RCC 7860 (cell line): ENCODE data around the gene ZBTB7A.

Source experiments
- DNase-seq: peaks from one replicate; pipeline ENCODE4 v3.0.0-alpha.2; 2015; ENCODE audit warnings: low spot score
- FAIRE-seq: peaks from 2 replicates; lab custom pipeline; 2012; peaks lifted over from hg19 to GRCh38; lab: Jason Lieb, UNC

The ZBTB7A gene

DNA sequence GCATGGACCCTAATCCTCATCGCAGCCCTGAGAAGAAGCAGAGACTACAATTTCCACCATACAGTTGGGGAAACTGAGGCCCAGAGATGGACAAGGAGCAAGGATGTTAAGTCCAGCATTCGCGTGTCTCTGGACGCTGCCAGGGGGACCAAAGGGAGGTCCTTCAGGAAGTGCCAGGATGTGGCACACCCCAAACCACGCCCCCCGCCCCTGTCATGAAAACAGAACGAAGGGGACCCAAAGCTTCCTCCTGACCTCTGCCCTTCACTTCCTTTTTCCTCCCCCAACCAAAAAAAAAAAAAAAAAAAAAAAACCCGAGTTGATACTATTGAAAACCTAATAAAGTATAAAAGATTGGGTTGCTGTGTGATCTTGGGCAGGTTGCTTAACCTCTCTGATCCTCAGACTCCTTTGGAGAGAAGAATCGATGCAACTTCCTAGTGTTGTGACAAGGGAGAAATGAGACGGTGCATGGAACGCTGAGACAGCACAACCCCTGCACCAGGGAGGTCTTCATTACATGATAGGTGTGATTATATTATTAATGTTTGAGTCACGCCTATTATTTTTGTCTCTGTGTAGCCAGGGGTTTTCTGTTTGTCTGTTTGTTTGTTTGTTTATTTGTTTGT lies 2.7 kb upstream of the ZBTB7A start:
- no peak for DNase-seq
- no peak for FAIRE-seq

DNA sequence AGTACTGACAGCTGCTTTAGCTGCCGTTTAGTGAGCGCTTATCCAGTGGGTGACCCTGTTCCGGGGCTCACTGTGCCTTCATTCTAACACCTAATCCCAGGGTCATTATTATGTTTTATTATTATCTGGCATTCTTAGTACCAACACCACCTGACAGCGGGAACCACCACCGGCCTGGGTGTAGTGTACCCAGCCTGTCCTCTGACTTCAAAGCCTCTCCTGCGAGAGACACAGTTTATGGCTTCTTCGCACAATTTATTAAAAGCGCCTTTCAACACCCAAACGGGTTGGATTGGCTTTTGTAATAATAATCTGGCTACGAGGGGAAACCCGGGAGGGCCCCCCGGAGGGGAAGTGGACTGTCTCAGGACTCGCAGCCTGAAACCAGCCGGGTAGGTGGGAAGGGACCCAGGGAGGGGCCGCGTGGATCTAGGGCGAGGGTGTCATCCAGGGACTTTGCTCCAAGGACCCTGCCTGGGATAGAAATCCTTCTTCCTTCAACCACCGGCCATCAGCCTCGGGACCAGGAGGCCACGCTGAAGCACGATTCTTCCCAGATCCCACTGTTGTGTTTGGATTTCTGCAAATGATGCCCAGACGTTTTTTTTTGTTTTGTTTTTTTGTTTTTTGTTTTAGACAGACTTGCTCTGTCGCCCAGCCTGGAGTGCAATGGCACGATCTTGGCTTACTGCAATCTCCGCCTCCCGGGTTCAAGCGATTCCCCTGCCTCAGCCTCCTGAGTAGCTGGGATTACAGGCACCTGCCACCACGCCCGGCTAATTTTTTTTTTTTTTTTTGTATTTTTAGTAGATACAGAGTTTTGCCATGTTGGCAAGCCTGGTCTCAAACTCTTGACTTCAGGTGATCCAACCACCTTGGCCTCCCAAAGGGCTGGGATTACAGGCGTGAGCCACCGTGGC lies 1.6 kb upstream of the ZBTB7A start:
- FAIRE-seq (no peak), DNase-seq (no peak)

DNA sequence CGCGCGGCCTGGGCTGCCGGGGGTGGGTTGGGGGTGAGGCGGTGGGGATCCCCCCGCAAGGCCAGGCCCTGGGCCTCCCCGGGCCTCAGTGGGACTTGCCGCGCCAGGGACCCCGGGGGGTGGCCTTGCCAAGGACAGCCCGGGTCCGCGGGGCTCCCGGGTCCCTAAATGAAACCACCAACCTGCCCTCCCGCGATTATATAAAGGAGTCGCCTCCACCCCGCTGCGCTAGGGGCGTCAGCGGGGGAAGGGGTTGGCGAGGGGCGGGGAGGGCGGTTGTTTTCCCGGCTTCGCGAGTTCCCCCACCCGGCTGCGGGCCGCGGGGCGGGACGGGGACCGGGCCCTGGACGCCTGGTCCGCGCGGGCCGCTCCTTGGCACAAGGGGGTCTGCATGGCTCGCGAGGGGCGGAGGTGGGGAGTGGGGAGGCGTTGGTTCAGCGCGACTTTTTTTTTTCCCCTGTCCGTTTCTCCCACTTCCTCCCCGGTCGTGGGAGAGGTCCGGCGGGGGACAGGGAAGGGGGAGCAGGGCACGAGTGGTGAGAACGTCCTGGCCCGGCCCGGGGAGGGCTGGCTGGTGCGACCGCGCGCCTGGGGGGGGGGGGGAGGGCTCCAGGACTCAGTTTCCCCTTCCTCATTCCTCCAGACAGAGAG lies 822 bp upstream of the ZBTB7A start:
- no peak for FAIRE-seq
- DNase-seq = no peak

DNA sequence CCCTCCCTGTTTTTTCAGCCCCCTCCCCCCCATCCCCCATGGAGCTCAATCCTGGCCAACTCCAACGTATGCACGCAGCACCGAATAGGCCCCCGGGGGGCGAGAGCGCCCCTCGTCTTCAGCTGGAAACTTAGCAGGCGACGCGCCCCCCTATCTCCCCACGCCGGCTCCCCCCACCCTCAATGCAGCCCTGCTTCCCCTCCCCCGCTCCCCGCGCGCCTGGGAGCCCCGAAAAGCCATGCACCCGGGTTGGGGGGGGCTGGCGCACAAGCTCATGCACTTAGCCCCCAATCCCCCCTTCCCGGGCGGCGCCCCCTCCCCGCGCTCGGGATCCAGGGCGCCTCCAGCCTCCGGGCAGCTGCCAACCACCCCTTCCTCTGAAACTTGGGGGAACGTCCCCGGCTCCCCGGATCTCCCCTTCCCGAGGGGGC lies 508 bp downstream of the ZBTB7A start:
- no peak for FAIRE-seq
- DNase-seq = no peak

DNA sequence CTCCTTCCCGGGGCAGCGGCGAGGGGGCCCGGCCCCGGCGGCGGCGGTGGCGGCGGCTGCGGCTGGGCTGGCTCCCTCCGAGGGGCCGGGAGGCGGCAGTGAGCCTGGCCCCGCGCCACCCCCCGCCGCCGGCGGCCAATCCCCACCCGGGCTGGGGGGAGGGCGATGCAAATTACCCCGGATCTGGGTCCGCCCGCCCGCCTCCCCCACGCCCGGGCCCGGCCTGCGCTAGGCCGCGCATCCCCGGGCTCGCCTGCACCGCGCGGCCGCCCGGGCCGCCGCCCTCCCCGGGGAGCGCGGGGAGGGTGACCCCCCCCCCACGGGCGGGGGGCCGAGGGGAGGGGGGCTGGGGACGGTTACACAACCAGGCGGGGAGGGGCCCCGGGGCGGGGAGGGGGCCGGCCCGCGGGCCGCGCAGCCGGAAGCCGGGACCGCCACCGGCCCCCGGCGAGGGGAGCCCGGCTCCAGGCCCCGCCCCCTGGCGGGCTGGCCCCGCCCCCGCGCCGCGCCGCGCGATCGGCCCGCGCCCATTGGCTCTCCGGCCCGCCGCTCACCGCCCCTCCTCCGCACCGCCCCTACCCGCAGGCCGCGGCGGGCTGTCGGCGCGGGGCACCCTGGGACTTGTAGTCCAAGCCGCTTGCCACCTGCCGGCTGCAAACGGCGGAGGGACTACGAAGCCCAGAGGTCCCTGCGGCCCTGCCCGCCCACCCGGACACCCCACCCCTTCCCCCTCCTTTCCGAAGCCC lies 1.1 kb downstream of the ZBTB7A start:
- DNase-seq (peak; percentile 89), FAIRE-seq (no peak)

DNA sequence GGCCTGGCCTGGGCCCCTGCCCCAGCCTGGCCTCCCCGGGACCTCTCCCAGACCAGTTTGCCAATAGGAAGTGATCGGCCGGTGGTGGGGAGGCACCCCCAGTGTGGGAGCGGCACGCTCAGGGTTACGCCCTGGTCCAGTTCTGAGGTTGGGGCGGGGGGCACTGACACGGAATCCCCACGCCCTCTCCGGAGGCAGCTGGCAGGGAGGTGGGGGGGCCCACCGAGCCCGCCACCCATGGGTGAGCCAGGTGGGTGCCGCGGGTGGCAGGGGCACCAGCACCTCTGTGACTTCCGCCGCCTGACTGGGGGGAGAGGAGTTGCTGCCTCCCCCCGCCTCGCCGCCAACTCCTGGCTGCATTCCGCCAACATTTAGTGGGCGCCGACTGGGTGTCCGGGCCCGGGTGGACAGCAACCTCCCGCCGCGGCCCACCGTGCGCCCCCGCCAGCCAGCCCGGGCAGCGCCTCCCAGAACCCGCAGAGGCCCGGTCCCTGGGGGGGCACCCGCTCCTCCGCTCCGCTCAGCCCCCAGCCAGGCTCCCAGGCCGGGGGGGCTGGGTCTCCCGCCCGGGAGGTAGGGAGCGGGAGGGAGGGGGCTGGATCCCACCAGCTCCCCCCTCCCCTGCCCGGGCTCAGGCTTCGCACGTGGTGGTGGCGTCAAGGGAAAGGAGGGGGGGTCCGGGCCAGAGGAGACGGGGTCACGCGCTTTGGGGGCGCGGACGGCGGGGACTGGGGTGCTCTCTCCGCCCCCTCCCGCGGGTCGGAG lies 2.0 kb downstream of the ZBTB7A start:
- FAIRE-seq (no peak), DNase-seq (no peak)

DNA sequence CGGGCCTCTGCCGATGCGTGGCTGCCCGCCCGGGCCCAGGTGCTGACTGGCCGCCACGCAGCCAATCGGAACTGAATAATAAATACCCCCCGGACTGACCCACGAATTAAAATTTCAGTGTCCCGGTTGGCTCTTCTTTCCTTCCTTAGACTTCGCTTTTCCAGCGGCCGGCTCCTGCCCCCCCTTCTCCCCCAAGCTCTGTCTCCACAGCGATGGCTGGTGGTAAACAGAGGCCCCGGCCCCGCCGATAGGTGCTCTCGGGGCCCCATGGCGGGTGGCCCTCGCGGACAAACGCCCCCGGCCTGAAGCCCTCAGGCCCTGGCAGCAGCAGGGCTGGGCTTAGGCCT lies 2.6 kb downstream of the ZBTB7A start:
- DNase-seq = no peak
- FAIRE-seq = no peak

DNA sequence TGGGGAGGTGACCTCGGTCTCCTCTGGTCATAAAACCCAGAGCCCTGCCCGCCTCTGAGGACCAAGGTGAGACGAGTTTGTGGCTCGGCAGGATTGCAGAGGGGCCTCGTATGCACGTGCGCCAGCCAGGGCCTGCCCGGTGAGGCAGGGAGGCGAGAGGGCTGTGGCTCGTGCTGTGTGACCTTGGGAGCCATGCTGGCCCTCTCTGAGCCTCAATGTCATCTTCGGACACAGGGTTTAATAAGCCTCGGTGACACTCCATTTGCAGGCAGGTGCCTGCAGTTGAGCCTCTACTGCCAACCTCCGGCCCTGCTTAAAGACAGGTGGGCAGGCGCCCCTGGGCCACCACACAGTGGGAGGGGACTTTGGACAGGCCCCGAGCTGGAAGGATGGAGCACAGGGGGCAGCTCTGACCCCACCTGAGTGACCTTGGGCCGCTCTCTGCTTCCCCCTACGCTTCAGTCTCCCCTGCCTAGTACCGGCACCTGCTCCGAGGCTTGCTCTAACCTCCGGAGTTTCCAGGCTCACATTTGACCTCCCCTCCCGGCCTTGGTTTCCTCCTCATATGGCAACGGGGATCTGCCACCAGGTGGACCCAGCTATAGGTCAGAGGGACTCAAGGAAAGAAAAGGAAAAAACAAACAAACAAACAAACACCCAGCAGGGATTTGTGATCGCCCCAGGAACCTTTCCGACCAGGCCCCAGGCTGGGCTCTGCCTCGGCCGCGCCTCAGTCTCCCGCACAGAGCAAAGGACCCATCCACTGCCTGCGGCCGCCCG lies 3.1 kb downstream of the ZBTB7A start:
- no peak for FAIRE-seq
- no peak for DNase-seq

DNA sequence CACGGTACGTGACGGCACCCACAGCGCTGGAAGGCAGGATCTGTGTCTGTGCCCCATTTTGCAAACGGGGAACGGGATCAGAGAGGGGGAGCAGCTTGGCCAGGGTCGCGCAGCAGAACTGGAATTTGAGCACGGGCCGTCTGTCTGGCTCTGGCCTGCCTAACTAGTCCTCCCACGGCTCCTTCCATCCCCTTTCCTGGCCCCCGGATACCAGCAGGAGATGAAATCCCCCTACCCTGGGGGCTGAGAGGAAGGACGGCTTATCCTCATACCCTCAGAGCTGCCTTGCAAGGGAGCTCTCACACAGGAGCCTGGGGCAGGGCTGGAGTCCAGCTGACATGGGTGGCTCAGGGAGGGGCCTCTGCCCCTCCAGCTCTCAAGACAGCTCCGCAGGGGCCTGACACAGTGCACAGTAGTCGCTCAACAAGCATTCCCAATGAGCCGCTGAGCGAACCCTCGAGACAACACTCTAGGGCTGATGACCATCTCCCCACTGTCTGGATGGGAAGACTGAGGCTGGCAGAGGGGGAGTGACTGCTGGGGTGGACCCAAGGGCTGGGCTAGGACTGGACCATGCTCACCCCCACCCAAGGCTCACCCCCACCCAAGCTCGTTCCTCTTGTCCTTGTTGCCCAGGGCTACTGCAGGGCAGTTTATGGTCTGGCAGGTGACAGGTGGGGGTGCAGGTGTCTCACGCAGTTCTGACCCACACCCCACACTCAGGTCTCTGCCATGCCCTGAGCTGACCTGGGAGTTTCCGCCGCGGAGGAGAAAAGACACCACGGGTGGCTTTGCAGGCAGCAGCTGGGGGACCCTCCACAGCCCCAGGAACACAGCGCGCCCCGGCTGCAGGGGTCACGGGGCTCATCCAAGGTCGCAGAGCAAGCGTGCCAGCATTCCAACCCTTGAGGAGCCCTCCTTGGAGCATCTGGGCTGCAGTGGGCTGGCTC lies 4.0 kb downstream of the ZBTB7A start:
- no peak for FAIRE-seq
- DNase-seq = no peak

DNA sequence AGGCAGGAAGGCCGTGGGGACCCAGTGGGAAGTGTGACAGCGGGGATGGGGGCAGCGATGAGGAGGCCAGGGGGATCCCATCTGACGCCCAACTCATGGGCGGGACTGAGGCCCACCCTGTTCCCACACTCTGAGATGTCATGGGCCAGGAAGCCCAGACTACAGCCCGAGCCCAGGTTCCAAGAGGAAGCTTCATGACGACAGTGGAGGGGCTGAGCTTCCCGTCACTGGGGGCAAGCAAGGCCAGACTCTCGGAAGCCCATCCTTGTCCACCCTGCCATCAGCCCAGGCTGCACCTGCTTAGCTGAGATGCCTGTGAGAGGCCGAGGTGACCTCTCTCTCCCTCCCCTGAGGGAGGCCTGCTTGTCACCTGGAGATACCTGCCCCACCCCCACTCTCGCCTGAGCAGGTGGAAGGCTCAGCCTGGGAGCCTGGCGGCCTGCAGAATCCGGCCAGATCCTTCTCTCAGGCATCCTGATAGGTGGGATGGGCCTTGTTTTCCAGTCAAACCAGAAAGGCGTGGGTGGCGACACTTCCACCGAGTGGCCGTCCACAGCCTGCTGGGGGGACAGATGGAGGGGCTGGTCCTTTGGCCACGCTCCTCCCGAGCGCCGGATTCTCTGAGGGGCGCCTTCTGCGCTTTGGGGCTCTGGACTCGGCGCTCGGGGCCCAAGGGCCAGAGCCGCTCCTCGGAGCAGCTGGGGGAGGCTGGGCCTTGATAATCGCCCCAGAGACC lies 4.8 kb downstream of the ZBTB7A start:
- DNase-seq (no peak), FAIRE-seq (no peak)

DNA sequence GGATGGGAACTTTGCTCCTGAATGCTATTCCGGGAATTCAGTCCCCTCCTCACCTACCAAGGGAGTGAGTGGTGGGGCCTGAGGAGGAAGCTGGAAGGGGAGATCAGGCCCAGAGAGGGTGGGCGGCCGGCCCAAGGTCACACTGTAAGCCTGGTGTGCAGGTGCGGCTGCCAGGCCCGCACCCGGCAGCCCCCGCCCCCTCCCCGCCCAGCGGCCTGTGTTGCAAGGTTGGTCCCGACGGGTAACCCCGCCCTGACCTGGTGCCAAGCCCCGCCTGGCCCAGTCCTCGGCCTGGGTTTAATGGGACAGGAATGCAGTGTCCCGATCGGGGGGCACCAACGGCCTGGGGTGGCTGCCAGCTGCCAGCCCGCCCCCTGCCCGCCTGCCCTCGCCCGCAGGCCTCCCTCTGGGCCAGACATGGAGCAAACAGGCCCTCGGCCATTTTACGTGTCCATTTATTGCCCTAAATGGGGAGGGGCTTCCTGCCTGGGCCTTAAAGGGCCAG lies 5.5 kb downstream of the ZBTB7A start:
- DNase-seq = no peak
- no peak for FAIRE-seq

DNA sequence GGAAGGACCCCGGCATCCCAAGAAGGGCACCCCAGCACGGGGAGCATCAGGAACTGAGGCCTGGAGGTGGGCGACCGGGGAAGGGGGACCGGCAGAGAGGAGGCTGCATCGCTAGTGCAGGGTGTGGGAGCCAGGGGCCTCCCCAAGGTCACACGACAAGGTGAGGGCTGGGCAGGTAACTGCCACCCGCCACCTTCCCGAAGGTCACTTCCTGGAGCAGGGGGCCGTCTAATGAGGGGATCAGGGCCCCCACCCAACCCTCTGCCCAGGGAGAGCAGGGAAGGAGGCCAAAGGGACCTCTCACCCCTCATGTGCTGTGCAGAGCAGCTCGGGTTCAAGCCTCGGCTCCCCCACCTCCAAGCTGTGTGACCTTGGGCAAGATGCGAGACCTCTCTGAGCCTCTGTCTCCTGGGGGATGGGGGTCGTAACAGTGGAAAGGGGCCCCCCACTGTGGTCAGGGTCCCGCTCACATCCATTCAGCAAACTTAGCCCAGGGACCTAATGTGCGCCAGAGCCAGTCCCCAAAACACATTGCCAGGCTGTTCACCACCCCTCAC lies 6.0 kb downstream of the ZBTB7A start:
- DNase-seq = no peak
- FAIRE-seq = no peak

DNA sequence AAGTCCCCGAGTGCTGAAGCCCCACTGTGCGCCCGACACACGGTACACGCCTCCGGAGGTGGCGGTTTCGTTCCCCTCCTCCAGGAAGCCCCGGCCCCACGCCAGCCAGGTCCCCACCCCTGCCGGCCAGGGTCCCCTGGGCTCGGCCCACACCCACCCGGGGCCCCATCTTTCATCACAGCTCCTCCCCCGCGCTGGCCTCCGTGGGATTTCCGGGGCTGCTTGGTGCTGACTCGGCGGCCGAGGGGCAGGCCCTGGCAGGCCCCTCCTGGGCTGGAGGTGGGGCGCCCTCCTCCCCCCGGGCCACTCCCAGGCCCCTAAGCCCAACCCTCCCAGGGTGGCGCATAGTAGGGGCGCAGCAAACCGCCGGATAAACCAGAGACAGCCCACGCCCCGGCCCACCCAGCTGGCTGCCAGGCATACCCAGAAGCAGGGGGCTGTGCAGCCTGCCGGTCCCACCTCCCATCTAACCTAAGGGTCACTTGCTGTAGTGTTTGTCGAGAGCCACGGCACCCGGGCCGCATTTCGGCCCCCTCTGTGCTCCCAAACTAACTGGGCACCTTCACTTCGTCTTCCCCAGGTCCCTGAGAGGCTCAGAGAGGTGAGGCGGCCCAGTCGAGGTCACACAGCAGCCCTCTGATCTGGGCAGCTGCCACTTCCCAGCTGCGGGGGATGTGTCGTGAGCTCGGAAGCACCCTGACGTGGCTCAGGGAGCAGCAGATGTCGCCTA lies 6.6 kb downstream of the ZBTB7A start:
- DNase-seq (no peak), FAIRE-seq (no peak)

DNA sequence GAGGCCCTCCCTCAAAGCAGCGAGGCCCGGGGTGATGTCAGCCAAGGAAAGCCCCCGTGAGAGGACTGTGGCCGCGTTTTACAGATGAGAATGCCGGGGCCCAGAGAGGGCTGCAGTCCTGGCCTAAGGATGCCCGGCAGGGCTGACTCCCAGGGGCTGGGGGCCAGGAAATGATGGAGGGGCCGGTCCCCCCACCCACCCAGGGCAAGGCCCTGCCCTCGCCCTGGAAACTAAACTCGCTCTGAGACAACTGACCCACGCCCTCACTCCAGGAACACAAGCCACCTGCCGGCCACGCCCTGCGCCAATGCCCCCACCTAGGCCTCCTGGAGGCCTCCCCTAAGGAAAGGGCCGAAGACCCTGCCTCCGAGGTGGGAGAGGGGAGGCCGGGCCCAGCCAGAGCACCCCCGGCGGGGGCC lies 7.2 kb downstream of the ZBTB7A start:
- DNase-seq (no peak), FAIRE-seq (no peak)

DNA sequence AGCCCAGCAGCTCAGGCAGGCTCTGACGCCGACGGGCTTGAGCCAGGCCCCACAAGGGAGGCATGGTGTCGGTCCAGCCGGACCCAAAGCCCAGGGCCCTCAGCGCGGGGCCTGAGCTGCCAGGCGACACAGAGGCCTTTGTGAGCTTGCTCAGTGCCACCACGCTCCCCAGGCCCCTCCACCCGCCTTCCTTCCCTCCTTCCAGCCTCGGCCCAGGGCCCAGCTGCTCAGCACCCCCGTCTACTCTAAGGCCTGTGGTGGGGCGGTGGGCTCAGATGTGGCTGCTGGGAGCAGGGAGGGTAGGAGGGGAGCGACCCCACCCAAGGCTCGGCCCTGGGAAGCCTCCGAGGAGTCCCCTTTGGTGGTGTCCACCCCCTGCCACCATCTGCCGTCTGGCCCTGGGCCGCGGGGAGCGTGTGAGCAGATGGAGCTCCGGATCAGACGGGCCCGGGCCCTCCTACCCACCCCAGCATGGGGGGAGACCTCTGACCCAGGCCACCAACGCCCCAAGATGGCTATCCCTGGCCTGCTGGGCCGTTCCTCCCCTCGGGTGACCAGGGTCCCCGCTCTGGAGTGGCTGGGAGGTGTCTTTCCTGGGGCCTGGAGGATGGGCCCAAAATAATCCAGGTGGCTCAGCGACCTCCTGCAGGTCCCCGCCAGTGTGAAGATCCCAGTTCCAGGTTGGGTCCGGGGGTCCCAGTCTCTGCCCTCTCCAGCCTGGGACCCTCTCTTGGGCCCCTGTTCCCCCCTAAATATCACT lies 7.8 kb downstream of the ZBTB7A start:
- FAIRE-seq = no peak
- no peak for DNase-seq
